ENCODE results near the gene LYSET.
"Not testable (repeated sequence)": the region's sequence is repeated elsewhere in the genome, so short reads cannot be mapped to it uniquely, and the experiment has no call there.

LYSET gene, protein sequence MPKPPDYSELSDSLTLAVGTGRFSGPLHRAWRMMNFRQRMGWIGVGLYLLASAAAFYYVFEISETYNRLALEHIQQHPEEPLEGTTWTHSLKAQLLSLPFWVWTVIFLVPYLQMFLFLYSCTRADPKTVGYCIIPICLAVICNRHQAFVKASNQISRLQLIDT

DNA sequence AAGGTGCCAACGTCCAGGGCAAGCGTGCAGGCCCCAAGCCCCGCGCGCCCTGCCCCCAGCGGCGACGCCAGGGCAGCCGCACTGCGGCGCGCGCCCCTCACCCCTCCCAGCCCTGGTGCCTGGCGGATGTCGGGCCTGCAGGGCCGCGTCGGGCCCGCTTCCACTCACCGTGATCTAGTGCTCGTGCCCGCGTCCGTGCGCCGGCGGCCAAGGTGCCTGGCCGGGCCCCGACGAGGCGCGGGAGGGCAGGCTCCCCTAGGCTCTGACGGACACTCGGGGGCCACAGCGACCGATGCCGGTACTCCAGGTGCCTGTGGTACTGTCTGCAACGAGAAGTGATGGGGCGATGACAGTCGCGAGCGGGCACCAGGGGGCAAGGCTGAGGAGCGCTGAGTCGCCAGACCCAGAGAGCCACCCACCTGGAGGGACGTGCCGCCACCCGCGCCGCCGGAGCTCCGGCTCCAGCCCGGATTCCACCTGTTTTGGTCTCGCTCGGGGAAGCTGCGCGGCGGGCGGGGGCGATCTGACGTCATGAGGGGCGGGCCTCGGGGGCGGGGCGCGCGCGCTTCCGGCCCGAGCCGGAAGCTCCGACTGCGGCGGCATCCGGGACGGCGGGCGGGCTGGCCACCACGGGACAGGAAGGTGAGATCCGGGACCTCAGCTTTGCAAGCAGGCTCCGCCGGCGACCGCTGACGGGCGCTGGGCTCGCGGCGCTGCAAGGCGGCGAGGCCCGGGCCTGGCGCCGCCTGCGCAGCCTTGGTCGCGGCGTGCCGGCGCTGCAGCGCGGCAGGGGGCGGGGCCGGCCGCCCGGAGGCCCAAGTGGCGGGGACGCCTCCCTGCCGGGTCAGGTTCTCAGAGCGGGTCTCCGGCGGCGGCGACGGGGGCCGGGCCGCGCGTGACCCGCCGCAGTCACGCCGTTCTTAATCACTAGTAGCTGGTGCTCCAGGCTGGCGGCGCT lies at the start of gene LYSET, which contains the start of gene MOAP1:
TSS of gene LYSET (plus strand) at position 927 of the 958 bp plus-strand sequence. CDS start 89 bp downstream, outside the sequence.
TSS of gene MOAP1 (minus strand) at position 507 of the 958 bp plus-strand sequence. CDS start 655 bp downstream, outside the sequence.
- DNase-seq = peak; percentile 86

GRCh38 chr14:93135399-93135798 lies 49.7 kb upstream of the LYSET start:
- no peak for DNase-seq

DNA sequence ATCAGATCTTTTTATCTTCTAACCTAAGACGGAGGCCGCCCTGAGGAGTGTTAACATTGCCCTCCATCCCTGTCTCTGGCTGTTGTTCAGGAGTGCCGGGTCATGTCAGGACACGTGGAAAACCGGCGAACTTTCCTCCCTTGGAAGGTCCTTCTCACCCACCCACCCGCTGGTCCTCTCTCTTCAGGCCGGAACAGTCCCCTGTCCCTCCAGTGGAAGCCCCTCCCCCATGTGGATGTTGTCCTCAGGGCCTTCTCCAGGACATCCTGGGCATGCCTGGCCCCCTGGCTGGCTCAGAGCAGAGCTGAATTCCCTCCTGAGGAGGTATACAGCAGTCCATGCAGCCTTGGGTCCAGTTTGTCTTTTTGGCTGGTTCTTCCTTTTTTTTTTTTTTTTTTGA lies 49.1 kb upstream of the LYSET start:
- no peak for DNase-seq

- DNase-seq = not testable (repeated sequence)
These were observed 48.6 kb upstream of the LYSET start for GRCh38 chr14:93136508-93136907.

DNA sequence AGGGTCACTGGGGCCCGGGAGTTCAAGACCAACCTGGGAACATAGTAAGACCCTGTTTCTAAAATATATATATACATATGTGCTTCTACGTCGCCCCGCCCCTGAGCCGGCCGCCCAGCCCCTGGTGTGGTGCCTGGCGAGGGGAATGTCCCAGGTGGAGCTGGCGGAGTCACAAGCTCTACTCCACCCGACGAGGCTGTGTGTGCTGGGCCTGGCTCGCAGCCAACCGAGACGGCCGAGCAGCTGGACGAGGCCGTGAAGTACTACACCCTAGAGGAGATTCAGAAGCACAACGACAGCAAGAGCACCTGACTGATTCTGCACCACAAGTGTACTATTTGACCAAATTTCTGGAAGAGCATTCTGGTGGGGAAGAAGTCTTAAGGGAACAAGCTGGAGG lies 47.3 kb upstream of the LYSET start:
- no peak for DNase-seq

DNA sequence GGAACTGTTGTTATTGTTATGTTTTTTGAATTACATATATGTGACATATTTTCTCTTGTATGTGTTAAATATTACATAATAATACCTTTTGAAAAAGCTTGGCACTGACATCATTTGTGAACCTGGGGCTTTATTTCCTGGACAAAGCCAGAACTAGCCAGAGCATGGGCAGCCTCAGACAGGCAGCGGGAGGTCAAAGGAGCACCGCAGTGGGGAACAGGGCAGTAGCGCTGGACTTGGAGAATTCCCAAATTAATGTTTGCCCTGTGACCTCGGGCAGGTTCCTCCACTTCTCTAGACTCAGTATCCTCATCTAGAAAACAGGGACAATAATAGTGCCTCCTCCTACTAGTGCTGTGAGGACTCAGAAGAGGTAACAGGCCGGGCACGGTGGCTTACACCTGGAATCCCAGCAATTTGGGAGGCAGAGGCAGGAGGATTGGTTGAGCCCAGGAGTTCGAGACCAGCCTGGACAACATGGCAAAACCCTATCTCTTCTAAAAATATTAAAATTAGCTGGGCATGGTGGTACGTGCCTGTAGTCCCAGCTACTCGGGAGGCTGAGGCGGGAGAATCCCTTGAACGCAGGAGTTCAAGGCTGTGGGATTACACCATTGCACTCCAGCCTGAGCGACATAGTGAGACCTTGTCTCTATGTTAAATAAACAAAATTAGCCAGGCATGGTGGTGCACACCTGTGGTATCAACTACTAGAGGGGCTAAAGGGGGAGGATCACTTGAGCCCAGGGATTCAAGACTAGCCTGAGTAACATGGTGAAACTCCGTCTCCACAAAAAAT lies 42.1 kb upstream of the LYSET start:
- no peak for DNase-seq

DNA sequence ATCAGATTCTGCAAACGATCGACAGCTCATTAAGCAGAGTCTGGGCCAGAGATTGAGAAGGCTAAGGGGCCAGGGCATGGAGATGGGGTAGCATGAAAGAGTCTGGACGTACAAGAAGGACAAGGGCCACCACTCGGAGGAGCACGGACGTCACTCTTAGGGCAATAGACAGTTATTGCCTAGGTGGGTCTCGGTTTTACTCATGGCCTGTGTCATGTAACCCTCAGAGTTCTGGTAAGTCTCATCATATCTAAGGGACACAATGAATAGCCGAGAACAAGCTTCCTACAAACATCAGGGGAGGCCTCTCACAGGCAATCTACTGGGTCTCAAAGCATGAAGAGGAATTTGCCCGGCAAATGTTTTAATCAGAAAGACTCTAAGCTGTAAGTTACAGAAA lies 39.0 kb upstream of the LYSET start:
- no peak for DNase-seq

GRCh38 chr14:93148979-93149378 lies 36.1 kb upstream of the LYSET start:
- DNase-seq = no peak

- DNase-seq = no peak
These were observed 34.6 kb upstream of the LYSET start for GRCh38 chr14:93150227-93151208.

DNA sequence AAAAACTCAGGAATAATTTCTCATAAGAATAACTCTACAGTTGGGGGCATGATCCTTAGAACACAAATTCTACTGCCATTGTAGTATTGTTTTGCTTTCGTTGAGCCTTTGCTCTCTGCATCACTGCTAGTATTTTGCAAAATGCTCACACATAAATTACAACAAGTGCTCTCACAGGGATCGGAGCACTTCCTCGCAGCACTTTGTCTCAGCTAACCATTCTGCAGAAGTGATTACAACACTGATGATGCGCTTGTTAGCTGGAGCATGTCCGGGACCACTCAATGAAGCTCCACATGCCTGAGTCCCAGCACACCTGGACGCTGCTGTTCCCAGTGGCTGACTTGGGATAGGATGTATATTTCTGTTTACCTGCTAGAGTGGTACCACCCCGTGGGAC lies 32.0 kb upstream of the LYSET start:
- DNase-seq = no peak

GRCh38 chr14:93155667-93156066 lies 29.4 kb upstream of the LYSET start:
- no peak for DNase-seq

GRCh38 chr14:93156693-93157369 lies 28.3 kb upstream of the LYSET start:
- no peak for DNase-seq

- DNase-seq = not testable (repeated sequence)
These were observed 26.8 kb upstream of the LYSET start for GRCh38 chr14:93158349-93158748.

- DNase-seq = not testable (repeated sequence)
These were observed 25.3 kb upstream of the LYSET start for GRCh38 chr14:93159625-93160352.

DNA sequence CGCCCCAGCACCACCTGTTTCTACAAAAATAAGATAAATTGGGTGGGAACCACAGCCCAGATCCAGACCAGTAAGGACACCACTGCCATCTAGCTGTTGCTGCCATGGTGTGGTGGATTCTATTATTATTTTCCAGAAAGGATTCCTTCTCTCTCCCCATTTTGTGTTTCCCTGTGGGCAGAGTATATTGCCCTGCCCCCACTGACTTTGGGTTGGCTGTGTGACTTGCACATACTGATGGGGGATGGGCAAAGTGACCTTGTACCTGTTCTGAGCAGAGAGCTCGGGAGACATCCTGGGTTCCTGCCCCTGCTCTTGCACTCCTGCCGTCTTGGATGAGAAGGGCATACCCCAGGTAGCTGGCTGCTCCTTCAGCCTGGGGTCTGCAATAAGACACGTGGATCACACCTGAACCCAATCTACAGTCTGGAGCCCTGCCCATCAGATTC lies 24.7 kb upstream of the LYSET start:
- no peak for DNase-seq

DNA sequence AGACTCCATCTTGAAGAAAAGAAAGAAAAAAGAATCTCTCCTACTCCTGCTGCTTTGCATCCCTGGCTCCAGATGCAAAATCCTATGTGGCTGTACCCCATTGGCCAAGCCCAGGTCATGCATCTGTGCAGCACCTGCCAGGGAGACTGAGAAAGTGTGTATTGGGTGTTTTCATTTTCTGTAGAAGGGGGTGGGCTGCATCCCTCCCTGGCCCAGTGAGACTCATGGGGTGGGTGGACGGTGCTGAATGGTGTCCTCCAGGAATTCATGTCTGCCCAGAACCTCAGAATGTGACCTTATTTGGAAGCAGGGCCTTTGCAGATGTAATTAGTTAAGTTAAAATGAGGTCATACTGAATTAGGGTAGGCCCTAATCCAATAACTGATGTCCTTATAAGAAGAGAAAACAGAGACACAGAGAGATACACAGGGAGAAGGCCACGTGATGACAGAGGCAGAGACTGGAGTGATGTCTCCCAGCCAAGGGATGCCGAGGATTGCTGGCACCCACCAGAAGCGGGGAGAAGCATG lies 23.6 kb upstream of the LYSET start:
- DNase-seq = no peak

DNA sequence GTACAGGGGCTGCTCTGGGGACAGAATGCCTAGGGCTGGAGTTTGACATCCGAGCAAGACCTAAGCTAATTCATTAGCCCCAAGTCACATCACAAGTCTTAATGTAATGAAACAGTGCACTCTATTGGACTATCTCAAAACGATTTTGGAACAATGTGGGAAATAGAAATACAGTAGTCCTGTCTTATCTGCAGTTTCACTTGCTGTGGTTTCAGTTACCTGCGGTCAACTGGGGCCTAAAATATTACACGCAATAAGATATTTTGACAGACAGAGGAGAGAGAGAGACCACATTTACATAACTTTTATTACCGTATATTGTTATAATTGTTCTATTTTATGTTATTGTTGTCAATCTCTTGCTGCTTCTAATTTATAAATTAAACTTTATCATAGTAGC lies 21.6 kb upstream of the LYSET start:
- no peak for DNase-seq

DNA sequence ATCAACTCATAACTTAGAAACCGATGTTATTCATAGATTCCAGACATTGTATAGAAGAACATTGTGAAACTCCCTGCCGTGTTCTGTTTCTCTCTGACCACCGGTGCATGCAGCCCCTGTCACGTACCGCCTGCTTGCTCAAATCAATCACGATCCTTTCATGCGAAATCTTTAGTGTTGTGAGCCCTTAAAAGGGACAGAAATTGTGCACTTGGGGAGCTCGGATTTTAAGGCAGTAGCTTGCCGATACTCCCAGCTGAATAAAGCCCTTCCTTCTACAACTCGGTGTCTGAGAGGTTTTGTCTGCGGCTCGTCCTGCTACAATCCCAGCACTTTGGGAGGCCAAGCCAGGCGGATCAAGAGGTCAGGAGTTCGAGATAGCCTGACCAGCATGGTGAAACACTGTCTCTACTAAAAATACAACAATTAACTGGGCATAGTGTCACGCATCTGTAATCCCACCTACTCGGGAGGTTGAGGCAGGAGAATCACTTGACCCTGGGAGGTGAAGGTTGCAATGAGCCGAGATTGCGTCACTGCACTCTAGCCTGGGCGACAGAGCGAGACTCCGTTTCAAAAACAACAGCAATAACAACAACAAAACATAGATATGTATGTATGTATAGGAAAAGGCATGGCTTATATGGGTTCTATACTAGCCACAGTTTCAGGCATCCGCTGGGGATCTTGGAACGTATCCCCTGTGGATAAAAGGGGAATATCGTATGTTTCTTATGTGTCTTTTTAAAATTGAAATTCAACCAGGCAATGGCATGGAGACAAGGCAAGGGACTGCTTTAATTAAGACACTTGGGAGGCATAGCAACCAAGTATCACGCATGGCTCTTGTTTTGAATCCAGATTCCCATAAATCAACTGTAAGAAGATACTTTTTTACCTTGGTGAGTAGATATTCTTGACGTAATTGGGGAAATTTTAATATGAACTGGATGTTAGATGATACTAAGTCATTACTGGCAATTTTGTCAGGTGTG lies 19.5 kb upstream of the LYSET start:
- DNase-seq = not testable (repeated sequence)

DNA sequence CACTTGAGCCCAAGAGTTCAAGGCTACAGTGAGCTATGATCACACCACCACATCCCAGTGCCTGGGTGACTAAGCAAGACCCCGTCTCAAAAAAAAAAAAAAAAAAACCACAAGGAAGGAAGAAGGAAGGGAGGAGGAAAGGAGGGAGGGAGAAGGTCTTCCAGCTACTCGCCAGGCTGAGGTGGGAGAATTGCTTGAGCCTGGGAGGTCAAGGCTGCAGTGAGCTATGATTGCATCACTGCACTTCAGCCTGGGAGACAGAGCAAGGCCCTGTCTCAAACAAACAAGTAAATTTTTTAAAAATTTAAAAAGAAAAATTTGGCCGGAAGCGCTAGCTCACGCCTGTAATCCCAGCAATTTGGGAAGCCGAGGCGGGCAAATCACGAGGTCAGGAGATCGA lies 16.5 kb upstream of the LYSET start:
- not testable (repeated sequence) for DNase-seq

Data from midbrain (tissue), 1 donor.